Embryonic facial prominence (tissue), 1 donor: Measurements from ENCODE around the gene RPS6KA2.

ENCODE experiments used
- DNase-seq: peaks from one replicate; pipeline ENCODE4 v3.0.0-alpha.2; 2016; ENCODE audit errors: extremely low spot score

Gene RPS6KA2

GRCh38 chr6:166615059-166615770 lies 11.8 kb downstream of the RPS6KA2 start:
- no peak for DNase-seq

DNA sequence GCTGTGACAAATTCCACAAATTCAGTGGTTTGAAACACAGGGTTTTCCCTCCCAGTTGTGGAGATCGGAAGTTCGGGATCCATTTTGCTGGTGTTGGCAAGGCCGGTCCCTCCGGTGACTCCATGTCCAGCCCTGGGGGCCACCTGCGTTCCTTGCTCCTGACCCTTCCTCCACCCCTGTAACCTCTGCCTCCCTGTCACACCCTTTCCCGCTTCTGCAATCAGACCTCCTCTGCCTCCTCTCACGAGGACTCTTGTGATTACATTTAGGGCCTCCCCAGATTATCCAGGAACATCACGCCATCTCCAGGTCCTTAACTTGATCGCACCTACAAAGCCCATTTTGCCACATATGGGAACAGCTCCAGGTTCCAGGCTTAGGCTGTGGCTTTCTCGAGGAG lies 12.5 kb downstream of the RPS6KA2 start:
- DNase-seq = no peak

- no peak for DNase-seq
Measured at GRCh38 chr6:166614171-166614583, 12.9 kb downstream of the RPS6KA2 start.

DNA sequence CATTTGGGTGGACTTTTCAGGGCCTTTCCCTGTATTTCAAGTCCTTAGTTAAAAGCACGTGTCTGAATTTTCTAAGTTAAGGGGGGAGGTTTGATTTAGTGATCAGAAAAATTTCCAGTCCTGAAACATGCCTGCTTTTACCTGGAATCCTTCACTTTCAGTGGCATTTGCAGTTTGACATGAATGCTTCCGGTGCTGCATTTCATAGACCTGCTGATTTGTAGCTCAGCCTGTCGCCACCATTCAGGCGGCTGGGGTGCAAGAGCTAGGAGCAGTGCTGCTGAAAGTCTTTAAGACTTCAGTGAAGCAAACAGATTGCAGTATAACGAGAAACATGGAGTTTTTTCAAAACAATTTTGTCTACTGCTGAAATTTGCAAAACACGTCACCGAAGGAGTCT lies 14.0 kb downstream of the RPS6KA2 start:
- no peak for DNase-seq

GRCh38 chr6:166612471-166612881 lies 14.6 kb downstream of the RPS6KA2 start:
- no peak for DNase-seq

GRCh38 chr6:166611631-166612030 lies 15.4 kb downstream of the RPS6KA2 start:
- DNase-seq = no peak

DNA sequence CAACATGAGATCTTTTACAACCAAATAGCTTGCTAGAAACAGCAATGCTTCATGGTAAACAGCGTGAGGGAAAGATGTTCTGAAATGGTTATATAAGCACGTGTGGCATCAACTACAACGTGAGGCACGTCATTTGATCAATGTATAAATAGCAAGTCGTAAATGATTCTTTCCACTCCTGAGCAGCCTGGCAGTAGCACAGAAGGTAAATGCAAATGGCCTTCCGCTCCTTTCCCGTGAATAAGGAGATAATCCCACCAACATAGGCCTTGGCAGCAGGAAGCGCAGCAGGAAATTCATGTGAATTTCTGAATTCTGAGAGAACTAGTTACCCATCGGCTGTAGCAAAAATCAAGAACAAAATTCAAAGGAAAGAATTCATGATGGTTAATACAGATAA lies 17.0 kb downstream of the RPS6KA2 start:
- no peak for DNase-seq

DNA sequence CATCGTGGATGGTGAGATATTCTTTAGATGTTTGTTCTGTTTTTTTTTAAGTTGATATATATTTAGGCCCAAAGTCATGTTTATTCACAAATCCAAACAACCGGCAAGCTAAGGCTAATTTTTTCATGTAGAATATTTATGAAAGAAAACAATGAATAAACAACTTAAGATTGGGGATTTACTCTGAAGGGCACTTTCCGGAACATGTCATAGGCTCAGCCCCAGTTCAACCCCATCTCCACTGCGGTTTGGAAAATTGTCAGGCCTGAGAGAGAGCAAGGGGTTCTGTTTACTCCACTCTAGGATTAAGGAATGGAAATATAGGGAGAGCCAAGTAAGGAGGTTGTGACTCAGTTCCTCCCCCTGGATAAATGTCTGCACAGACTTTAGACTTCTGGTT lies 18.3 kb downstream of the RPS6KA2 start:
- no peak for DNase-seq

DNA sequence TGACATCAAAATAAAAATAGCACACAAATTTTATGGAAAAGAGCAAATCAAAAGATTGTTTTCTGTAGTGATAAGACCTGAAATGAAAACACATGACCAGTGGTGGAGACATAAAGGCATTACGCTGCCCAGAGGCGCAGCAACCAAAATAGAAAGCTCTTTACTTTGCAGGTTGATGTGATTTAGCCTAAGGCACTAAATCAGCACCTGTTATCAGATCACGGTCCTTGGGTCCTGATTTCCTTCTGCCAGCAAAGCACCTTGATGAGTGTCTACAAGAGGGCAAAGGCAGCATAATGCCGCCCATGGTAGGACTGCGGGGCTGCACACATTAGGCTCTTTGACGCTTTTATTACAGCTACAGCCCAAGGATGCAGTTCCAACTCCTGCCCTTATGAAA lies 21.3 kb downstream of the RPS6KA2 start:
- DNase-seq = no peak

GRCh38 chr6:166604911-166605310 lies 22.1 kb downstream of the RPS6KA2 start:
- no peak for DNase-seq

DNA sequence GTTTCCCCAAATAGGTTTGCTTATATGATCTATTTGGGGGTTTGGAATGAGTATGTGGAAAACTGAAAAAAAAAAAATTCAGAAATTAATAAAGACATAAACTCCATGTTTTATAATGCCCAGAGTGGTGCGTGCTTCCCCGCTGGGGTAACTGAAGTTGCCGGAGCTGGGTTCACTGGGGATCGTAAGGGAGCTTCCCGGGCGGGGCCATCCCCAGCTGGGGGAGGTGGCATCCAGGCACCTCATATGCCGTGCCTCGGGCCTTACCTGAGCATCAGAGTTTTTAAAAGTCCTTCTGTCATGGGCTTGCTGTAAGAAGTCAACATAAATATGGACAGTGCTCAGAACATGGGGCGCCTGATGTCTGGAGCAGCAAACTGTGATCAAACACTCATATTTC lies 22.7 kb downstream of the RPS6KA2 start:
- DNase-seq = no peak

DNA sequence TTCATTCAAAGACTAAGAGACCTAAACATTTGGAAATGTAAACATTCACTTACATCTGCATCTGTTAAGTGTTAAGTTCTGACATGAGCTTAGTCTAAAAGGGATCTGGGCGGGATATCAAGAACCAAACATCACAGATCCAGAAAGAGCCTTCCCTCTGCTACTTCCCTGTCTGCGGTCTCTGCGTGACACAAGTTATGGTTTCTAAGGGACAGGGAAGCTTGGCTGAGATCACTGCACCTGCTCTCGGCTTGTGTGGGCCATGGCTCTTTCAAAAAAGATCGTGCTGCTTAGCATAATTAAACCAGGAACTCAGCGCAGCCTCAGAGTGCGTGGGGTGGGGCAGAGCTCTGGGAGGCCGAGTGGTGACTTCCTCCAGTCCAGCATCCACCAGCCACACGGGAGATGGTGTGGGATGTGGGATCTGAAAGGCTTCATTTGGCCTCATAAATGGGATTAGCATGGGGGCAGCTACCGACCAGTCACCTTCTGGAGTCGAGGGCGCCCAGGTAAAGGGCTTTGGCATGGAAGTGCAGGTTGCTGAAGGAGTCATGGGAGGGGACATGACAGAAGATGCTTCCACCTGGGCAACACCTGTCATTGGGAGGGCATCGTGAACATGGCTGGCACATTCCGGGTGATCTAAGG lies 23.9 kb downstream of the RPS6KA2 start:
- DNase-seq = no peak

DNA sequence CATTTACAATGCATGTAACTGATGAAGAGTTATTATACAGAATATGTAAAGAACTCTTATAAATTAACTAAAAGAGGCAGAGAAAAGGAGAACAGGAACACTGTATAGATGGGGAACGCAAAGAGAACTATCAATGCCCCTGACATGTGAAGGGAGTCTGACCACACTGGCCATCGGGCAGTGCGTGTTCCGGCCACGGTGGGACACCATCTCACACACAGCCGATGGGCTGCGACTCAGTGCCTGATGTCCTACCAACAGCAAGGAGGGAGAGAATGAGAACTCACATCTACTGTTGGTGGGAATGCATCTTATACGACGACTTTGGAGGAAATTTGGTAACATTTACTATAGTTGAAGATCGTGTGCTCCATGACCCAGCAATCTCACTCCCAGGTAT lies 25.1 kb downstream of the RPS6KA2 start:
- DNase-seq = no peak

GRCh38 chr6:166600931-166601330 lies 26.1 kb downstream of the RPS6KA2 start:
- DNase-seq = no peak

- no peak for DNase-seq
Measured at GRCh38 chr6:166599205-166599604, 27.8 kb downstream of the RPS6KA2 start.

DNA sequence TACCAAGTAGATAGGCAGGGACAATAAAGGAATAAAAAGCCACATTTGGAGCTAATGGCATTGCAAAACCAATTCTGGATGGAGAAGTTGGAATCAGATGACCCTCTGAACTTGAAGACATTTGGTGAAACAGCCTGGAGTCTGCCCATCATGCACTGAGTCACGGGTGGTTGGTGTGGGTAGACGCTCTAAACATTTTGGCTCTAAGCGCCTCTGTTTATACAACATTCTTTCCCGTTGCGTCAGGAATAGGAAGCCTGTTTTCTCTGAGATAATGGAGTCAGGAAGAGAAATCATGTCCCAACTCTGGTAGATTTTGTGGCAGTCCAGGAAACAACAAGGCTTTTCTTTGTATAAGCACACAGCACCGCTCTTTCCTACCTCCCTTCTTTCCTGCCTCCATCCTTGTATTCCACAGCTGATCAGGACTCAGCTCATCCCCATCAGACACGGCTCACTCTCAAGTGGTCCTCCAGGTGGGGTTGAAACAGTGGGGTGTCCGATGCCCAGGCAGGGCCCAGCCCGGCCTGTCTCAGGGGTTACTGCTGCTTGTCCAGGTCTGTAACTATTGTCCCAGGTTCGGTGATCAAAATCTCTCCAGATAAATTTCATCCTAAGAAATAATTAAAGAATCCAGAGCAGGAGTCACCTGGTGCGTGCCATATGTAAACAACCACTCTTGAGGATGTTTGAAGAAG lies 28.5 kb downstream of the RPS6KA2 start:
- no peak for DNase-seq

GRCh38 chr6:166597711-166598440 lies 29.2 kb downstream of the RPS6KA2 start:
- no peak for DNase-seq

GRCh38 chr6:166596776-166597507 lies 30.1 kb downstream of the RPS6KA2 start:
- no peak for DNase-seq

GRCh38 chr6:166595949-166596348 lies 31.1 kb downstream of the RPS6KA2 start:
- DNase-seq = no peak

DNA sequence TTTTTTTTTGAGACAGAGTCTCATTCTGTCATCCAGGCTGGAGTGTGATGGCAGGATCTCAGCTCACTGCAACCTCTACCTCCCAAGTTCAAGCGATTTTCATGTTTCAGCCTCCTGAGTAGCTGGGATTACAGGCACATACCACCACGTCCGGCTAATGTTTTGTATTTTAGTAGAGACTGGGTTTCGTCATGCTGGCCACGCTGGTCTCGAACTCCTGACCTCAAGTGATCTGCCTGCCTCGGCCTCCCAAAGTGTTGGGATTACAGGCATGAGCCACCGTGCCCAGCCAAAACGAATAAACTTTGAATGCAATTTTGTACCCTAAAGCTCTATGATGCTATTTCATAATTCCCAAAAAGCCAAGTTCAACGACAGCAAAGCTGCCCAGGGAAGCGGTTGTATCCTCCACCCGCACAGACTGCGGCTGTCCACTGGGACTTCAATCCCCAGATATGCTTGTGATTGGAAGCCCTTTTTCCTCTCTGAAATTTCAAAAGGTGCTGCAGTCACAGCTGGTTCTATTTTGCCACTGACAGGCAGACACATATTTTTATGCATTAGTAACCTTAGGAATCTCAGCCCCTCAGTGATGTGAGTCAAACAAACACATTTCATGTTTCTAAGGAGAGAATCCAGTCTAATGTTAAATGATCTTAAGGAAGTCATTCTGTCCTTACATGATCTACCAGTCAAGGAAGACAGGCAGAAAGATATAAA lies 31.8 kb downstream of the RPS6KA2 start:
- no peak for DNase-seq

- DNase-seq = no peak
Measured at GRCh38 chr6:166592821-166593220, 34.2 kb downstream of the RPS6KA2 start.
